ENCODE results near the gene ZNF792. TPM values are rescaled to one million over a fixed set of nuclear protein-coding genes. Genes with fewer than 3 reads are reported as not detected.
"Not testable (repeated sequence)": the region's sequence is repeated elsewhere in the genome, so short reads cannot be mapped to it uniquely, and the experiment has no call there.

ZNF792 gene
- total RNA-seq, 1 experiment from 2014 or later: 2.4 TPM

GRCh38 chr19:34985249-34986022, 21.4 kb upstream of the ZNF792 start:
- H3K36me3 ChIP-seq: no peaks in the 10 kb centered on the region
- no peak overlapping the region for H3K4me3 ChIP-seq
- peaks cover 12% of the 10 kb centered on the region for H3K9me3 ChIP-seq
- DNase-seq: peak; percentile 57
- H3K27me3 ChIP-seq: no peaks in the 10 kb centered on the region; the same call in 1 of the 2 replicates

GRCh38 chr19:34984287-34984686, 20.3 kb upstream of the ZNF792 start:
- Histone ChIP-seq H3K27me3 (no peaks in the 10 kb centered on the region; the same call in none of the 2 replicates), H3K36me3 (no peaks in the 10 kb centered on the region), H3K9me3 (peaks cover 12% of the 10 kb centered on the region), H3K4me3 (no peak overlapping the region)
- no peak for DNase-seq

DNA sequence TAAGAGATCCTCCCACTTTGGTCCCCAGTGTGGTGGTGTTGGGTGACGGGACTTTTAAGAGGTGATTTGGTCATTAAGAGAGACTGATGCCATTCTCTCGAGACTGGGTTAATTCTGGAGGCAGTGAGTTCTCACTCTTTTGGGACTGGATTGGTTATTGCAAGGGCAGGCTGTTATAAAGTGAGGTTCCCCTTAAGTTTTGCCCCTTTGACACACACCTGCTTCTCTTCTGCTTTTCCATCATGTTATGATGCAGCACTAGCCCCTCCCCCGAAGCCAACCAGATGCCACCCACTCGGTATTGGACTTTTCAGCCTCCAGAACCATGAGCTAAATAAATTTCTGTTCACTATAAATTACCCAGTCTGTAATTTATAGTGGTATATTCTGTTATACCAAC, 19.8 kb upstream of the ZNF792 start:
- peaks cover 12% of the 10 kb centered on the region for H3K9me3 ChIP-seq
- H3K27me3 ChIP-seq: peaks cover 3% of the 10 kb centered on the region
- no peak overlapping the region for H3K4me3 ChIP-seq
- H3K36me3 ChIP-seq: no peaks in the 10 kb centered on the region
- DNase-seq: no peak

DNA sequence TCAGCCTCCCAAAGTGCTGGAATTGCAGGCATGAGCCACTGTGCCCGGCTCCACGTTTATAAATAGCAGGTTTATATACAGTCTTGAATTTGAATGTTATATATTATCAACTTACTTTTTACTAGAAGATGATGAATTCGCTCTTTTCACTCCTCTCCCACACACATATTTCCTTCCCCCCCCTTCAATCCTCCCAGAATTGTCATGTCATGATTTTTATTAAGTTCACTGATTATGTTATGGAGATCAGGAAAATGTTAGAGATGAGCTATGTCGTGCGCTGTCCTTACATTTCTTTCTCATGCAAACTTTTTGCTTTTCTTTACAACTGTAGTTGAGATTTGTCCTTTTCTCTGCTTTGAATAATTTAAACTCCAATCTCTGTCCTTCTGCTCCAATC, 18.2 kb upstream of the ZNF792 start:
- Histone ChIP-seq H3K36me3 (no peaks in the 10 kb centered on the region), H3K4me3 (no peak overlapping the region), H3K9me3 (peaks cover 14% of the 10 kb centered on the region), H3K27me3 (peaks cover 3% of the 10 kb centered on the region)
- DNase-seq: no peak

- Histone ChIP-seq H3K27me3 (peaks cover 3% of the 10 kb centered on the region), H3K36me3 (no peaks in the 10 kb centered on the region), H3K9me3 (peaks cover 22% of the 10 kb centered on the region), H3K4me3 (no peak overlapping the region)
- no peak for DNase-seq
Measured at GRCh38 chr19:34979819-34980640, 16.0 kb upstream of the ZNF792 start.

DNA sequence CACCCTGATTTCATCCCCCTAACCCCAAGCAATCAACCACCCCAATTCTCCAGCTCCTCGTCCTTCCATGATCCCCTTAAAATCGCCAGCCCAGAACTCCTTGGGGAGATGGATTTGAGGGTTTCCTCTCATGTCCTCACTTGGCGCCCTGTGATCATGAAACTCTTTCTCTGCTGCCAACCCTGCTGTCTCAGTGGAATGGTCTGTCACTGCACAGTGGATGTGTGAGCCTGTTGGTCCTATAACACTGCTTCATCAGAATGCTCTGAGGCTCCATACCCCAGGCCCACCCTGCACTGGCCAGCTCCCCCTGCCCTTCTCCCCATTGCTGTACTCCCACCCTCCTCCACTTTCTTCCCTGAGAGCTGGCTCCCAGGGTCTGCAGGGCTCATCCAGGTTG, 12.6 kb upstream of the ZNF792 start:
- peaks cover 13% of the 10 kb centered on the region for H3K9me3 ChIP-seq
- no peaks in the 10 kb centered on the region for H3K36me3 ChIP-seq
- no peak overlapping the region for H3K4me3 ChIP-seq
- no peak for DNase-seq
- peaks cover 3% of the 10 kb centered on the region for H3K27me3 ChIP-seq

GRCh38 chr19:34975056-34975455, 11.0 kb upstream of the ZNF792 start:
- peaks cover 10% of the 10 kb centered on the region; the same call in 1 of the 2 replicates for H3K9me3 ChIP-seq
- H3K4me3 ChIP-seq: no peak overlapping the region
- H3K27me3 ChIP-seq: peaks cover 3% of the 10 kb centered on the region
- no peak for DNase-seq
- H3K36me3 ChIP-seq: no peaks in the 10 kb centered on the region

DNA sequence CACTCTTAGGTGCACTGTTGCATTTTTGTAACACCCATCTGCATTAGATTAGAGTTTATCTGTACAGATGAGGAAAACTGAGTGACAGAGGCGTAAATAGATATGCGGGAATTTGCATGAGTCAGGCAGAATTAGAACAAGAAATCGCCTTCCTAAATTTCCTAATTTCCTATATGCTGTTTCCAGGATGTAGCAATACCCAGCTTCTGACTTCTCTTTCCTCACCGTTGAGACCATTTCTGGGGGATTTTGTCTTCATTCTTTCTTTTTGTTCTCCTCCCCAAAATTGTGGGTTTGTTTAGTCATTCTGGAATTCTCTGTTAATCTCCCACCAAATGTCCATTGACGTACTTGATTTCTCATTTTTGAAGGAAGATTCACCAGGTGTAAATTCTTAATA, 10.6 kb upstream of the ZNF792 start:
- no peak overlapping the region for H3K4me3 ChIP-seq
- H3K9me3 ChIP-seq: peaks cover 10% of the 10 kb centered on the region; the same call in 1 of the 2 replicates
- no peaks in the 10 kb centered on the region for H3K36me3 ChIP-seq
- DNase-seq: no peak
- H3K27me3 ChIP-seq: peaks cover 3% of the 10 kb centered on the region

GRCh38 chr19:34972163-34972705, 8.2 kb upstream of the ZNF792 start:
- H3K4me3 ChIP-seq: no peak overlapping the region
- H3K9me3 ChIP-seq: peaks cover 18% of the 10 kb centered on the region
- no peaks in the 10 kb centered on the region for H3K36me3 ChIP-seq
- no peak for DNase-seq
- H3K27me3 ChIP-seq: no peaks in the 10 kb centered on the region

DNA sequence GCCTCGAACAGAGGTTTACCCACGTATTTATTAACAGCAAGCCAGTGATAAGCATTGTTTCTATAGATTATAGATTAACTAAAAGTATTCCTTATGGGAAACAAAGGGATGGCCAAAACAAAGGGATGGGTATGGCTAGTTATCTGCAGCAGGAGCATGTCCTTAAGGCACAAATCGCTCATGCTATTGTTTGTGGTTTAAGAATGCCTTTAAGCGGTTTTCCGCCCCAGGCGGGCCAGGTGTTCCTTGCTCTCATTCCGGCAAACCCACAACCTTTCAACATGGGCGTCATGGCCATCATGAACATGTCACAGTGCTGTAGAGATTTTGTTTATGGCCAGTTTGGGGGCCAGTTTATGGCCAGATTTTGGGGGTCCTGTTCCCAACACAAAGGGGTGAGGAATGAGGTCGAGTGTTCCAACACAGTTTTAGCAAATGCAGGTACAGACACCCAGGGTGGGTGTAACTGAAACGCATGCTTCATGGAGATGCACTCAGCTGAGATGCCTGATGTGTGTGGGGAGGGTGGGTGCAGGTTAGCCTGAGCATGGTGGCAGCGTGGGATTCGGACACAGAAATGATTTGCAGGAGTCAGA, 6.3 kb upstream of the ZNF792 start:
- H3K4me3 ChIP-seq, H3K36me3 ChIP-seq, DNase-seq, H3K27me3 ChIP-seq: not testable (repeated sequence)
- H3K9me3 ChIP-seq: peaks cover 13% of the 10 kb centered on the region

DNA sequence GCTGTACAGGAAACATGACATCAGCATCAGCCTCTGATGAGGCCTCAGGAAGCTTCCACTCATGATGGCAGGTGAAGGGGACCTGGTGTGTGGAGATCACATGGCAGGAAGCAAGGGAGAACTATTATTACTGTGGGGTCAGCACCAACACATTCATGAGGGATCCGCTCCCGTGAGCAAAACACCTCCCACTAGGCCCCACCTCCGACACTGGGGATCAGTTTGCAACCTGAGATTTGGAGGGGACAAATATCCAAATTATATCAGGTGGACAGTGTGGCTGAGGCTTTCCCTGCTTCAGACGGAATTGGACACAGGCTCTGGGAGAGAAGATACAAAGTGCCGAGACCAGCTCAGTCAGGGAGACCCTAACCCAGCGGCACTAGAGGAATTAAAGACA, 5.7 kb upstream of the ZNF792 start:
- Histone ChIP-seq H3K4me3 (no peak overlapping the region), H3K27me3 (no peaks in the 10 kb centered on the region), H3K36me3 (no peaks in the 10 kb centered on the region), H3K9me3 (peaks cover 13% of the 10 kb centered on the region)
- DNase-seq: no peak

GRCh38 chr19:34967551-34967950, 3.5 kb upstream of the ZNF792 start:
- no peaks in the 10 kb centered on the region for H3K36me3 ChIP-seq
- no peak overlapping the region for H3K4me3 ChIP-seq
- peaks cover 13% of the 10 kb centered on the region for H3K9me3 ChIP-seq
- H3K27me3 ChIP-seq: no peaks in the 10 kb centered on the region
- DNase-seq: no peak

DNA sequence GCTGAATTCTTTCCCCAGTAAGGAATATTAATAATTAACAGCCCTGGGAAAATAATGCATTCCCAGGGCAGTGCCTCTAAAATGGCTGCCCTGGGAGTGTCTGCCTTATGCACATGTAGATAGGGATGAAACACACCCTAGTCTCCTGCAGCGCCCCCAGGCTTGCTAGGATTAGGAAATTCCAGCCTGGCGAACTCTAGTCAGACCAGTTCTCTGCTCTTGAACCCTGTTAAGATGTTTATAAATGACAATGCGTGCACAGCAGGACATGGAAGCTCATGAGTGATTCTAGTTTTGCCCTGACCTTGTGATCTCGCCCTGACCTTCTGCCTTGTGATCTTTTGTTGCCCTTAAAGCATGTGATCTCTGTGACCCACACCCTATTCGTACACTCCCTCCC, 1.5 kb upstream of the ZNF792 start:
- not testable (repeated sequence) for DNase-seq, H3K4me3 ChIP-seq, H3K27me3 ChIP-seq, H3K36me3 ChIP-seq
- peaks cover 13% of the 10 kb centered on the region for H3K9me3 ChIP-seq

GRCh38 chr19:34964598-34964997, 569 bp upstream of the ZNF792 start:
- H3K9me3 ChIP-seq: peaks cover 16% of the 10 kb centered on the region
- DNase-seq: no peak
- H3K27me3 ChIP-seq: no peaks in the 10 kb centered on the region
- no peak overlapping the region for H3K4me3 ChIP-seq
- H3K36me3 ChIP-seq: peaks cover 2% of the 10 kb centered on the region

GRCh38 chr19:34962687-34963572, 1.1 kb downstream of the ZNF792 start:
- H3K4me3 ChIP-seq: peak overlapping the region; percentile 74
- DNase-seq: no peak
- peaks cover 19% of the 10 kb centered on the region for H3K36me3 ChIP-seq
- H3K9me3 ChIP-seq: peaks cover 24% of the 10 kb centered on the region
- no peaks in the 10 kb centered on the region for H3K27me3 ChIP-seq

All from MG63 (cell line).